IMR-90 (cell line): ENCODE measurements around the gene MTFR1L.

Source experiments
- MAFK ChIP-seq: IDR thresholded peaks from 2 replicates; pipeline ENCODE4 v1.6.1; 2012; ENCODE audit warnings: low read depth, low read length, improper control_type of control experiment
- MAZ ChIP-seq: IDR thresholded peaks from 2 replicates; pipeline ENCODE4 v1.6.1; 2012; ENCODE audit warnings: low read depth, mild to moderate bottlenecking, low read length, improper control_type of control experiment, moderate library complexity, borderline replicate concordance
- NFE2L2 ChIP-seq: fragments of 150-350 bp; IDR thresholded peaks from 2 replicates; pipeline ENCODE4 v1.6.1; 2016; ENCODE audit warnings: low read depth, mild to moderate bottlenecking, low read length
- POLR2A ChIP-seq: IDR thresholded peaks from 2 replicates; pipeline ENCODE4 v1.6.1; 2012; ENCODE audit warnings: mild to moderate bottlenecking, low read depth, low read length
- TF ChIP-seq, protein P1 (sequence below): conservative IDR thresholded peaks from 2 replicates; pipeline ENCODE4 v1.5.1; 2012; ENCODE audit warnings: mild to moderate bottlenecking, low read depth, low read length, improper control_type of control experiment

DNA sequence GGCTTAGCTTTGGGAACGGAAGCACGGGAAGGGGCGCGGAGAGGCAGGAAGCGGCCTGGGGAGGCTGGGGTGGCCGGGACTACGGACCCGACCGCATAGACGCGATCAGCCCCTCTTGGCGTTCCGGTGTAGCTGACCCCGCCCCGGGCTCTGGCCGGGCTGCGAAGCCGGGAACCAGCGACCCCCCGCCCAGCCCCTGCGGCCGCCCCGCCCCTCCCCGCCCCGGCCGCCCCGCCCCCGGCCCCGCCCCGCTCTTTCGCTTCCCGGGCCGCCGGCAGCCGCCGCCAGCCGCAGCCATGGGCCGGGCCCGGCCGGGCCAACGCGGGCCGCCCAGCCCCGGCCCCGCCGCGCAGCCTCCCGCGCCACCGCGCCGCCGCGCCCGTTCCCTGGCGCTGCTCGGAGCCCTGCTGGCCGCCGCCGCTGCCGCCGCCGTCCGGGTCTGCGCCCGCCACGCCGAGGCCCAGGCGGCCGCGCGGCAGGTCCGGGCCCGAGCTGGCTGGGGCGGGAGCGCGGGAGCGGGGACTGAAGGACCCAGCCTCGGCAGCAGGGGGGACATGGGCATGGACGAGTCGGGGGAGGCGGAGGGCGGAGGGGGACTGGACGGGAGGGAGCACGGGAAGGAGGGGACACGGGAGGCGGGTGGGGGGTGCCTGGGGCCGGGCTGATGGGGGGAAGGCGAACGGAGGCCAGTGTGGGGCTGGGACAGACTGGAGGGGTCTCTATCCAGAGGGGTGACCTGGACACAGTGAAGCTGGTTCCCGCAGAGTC is 19.6 kb upstream of the MTFR1L start, which contains the start of gene SELENON:
- TF ChIP-seq, protein P1, sequence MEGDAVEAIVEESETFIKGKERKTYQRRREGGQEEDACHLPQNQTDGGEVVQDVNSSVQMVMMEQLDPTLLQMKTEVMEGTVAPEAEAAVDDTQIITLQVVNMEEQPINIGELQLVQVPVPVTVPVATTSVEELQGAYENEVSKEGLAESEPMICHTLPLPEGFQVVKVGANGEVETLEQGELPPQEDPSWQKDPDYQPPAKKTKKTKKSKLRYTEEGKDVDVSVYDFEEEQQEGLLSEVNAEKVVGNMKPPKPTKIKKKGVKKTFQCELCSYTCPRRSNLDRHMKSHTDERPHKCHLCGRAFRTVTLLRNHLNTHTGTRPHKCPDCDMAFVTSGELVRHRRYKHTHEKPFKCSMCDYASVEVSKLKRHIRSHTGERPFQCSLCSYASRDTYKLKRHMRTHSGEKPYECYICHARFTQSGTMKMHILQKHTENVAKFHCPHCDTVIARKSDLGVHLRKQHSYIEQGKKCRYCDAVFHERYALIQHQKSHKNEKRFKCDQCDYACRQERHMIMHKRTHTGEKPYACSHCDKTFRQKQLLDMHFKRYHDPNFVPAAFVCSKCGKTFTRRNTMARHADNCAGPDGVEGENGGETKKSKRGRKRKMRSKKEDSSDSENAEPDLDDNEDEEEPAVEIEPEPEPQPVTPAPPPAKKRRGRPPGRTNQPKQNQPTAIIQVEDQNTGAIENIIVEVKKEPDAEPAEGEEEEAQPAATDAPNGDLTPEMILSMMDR: no peak
- no peak for TF ChIP-seq POLR2A
- TF ChIP-seq MAFK: no peak
- no peak for TF ChIP-seq NFE2L2
- TF ChIP-seq MAZ: no peak; the same call in 1 of the 2 replicates
